ENCODE data around the gene LRRK1.

Gene LRRK1

GRCh38 chr15:100911086-100911485 lies 8.1 kb upstream of the LRRK1 start:
- peaks cover 18% of the 10 kb centered on the region for H3K79me2 ChIP-seq (ENCODE audit: control insufficient read depth, low read length)
- no peak overlapping the region for H3K4me3 ChIP-seq (ENCODE audit: low read length)
- no peaks in the 10 kb centered on the region for H3K9me3 ChIP-seq (ENCODE audit: control insufficient read depth, insufficient read depth, low read length)
- H3K36me3 ChIP-seq (ENCODE audit: control insufficient read depth, low read length), result peaks cover 30% of the 10 kb centered on the region
- no peaks in the 10 kb centered on the region for H3K27me3 ChIP-seq (ENCODE audit: control insufficient read depth, low read length)
- peaks cover 5% of the 10 kb centered on the region for H3K4me1 ChIP-seq (ENCODE audit: control insufficient read depth, low read length)
- H4K20me1 ChIP-seq (ENCODE audit: control insufficient read depth, insufficient read depth, low read depth, low read length), result no peaks in the 10 kb centered on the region
- H3F3A ChIP-seq (ENCODE audit: control insufficient read depth, insufficient read depth), result no peaks in the 10 kb centered on the region
- H3K9me2 ChIP-seq (replicated peaks; ENCODE audit: control insufficient read depth, low read length), result no peaks in the 10 kb centered on the region
- no peak overlapping the region for H3K4me2 ChIP-seq (ENCODE audit: low read length)
- TF ChIP-seq CTCF (IDR thresholded peaks at IDR 0.05; ENCODE audit: low read depth, low read length, poor library complexity, severe bottlenecking) (no peak), EZH2phosphoT487 (IDR thresholded peaks at IDR 0.05; ENCODE audit: borderline replicate concordance, low read length) (no peak)
- no peak overlapping the region for H3K27ac ChIP-seq (ENCODE audit: low read depth, low read length)

GRCh38 chr15:100913961-100914360 lies 5.2 kb upstream of the LRRK1 start:
- Histone ChIP-seq H3K4me2 (ENCODE audit: low read length) (no peak overlapping the region), H3K9me2 (replicated peaks; ENCODE audit: control insufficient read depth, low read length) (no peaks in the 10 kb centered on the region), H3K9me3 (ENCODE audit: control insufficient read depth, insufficient read depth, low read length) (no peaks in the 10 kb centered on the region), H3K4me1 (ENCODE audit: control insufficient read depth, low read length) (peaks cover 24% of the 10 kb centered on the region), H3K4me3 (ENCODE audit: low read length) (no peak overlapping the region), H3K27me3 (ENCODE audit: control insufficient read depth, low read length) (no peaks in the 10 kb centered on the region), H3K36me3 (ENCODE audit: control insufficient read depth, low read length) (peaks cover 53% of the 10 kb centered on the region), H3F3A (ENCODE audit: control insufficient read depth, insufficient read depth) (no peaks in the 10 kb centered on the region), H3K27ac (ENCODE audit: low read depth, low read length) (no peak overlapping the region), H4K20me1 (ENCODE audit: control insufficient read depth, insufficient read depth, low read depth, low read length) (no peaks in the 10 kb centered on the region), H3K79me2 (ENCODE audit: control insufficient read depth, low read length) (peaks cover 47% of the 10 kb centered on the region)
- TF ChIP-seq CTCF (IDR thresholded peaks at IDR 0.05; ENCODE audit: low read depth, low read length, poor library complexity, severe bottlenecking), result no peak
- no peak for TF ChIP-seq EZH2phosphoT487 (IDR thresholded peaks at IDR 0.05; ENCODE audit: borderline replicate concordance, low read length)

- no peak overlapping the region for H3K4me2 ChIP-seq (ENCODE audit: low read length)
- peaks cover 24% of the 10 kb centered on the region for H3K4me1 ChIP-seq (ENCODE audit: control insufficient read depth, low read length)
- H3K36me3 ChIP-seq (ENCODE audit: control insufficient read depth, low read length), result peaks cover 57% of the 10 kb centered on the region
- H3K79me2 ChIP-seq (ENCODE audit: control insufficient read depth, low read length), result peaks cover 53% of the 10 kb centered on the region
- H3K27ac ChIP-seq (ENCODE audit: low read depth, low read length), result no peak overlapping the region
- no peaks in the 10 kb centered on the region for H4K20me1 ChIP-seq (ENCODE audit: control insufficient read depth, insufficient read depth, low read depth, low read length)
- no peaks in the 10 kb centered on the region for H3K9me3 ChIP-seq (ENCODE audit: control insufficient read depth, insufficient read depth, low read length)
- no peaks in the 10 kb centered on the region for H3K27me3 ChIP-seq (ENCODE audit: control insufficient read depth, low read length)
- H3K4me3 ChIP-seq (ENCODE audit: low read length), result no peak overlapping the region
- H3F3A ChIP-seq (ENCODE audit: control insufficient read depth, insufficient read depth), result no peaks in the 10 kb centered on the region
- TF ChIP-seq CTCF (IDR thresholded peaks at IDR 0.05; ENCODE audit: low read depth, low read length, poor library complexity, severe bottlenecking) (peak; percentile 34), EZH2phosphoT487 (IDR thresholded peaks at IDR 0.05; ENCODE audit: borderline replicate concordance, low read length) (no peak)
- H3K9me2 ChIP-seq (replicated peaks; ENCODE audit: control insufficient read depth, low read length), result no peaks in the 10 kb centered on the region
Observed at GRCh38 chr15:100914876-100915275, 4.3 kb upstream of the LRRK1 start.

All from DOHH2 (cell line).